GM21528 (cell line): ENCODE results near the gene FAM9C.

Experiments used
- ATAC-seq: cut with Tn5 transposase; IDR thresholded peaks from one replicate; pipeline ENCODE4 v1.9.1; 2021; ENCODE audit warnings: mild to moderate bottlenecking, moderate library complexity; ENCODE audit not compliant: unreplicated experiment, low FRiP score

Gene FAM9C

DNA sequence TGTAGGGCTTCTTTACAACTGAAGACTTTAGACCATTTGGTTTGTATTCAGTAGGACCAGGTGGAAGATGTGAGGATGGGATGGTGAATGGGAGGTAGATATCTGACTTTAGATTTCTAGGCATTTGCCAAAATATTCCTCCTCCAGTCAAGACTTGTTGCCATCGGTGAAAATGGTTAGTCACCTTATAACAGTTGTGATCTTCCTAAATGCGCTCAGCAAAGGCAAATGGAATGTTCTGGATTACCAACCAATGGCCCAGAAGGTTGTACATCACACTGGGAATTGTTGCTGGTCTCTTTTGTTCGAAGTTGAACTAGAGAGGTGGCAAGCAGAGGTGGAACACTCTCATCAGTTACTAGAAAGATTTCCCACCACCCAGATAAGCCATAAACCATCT is 35.6 kb downstream of the FAM9C start:
- no peak for ATAC-seq

DNA sequence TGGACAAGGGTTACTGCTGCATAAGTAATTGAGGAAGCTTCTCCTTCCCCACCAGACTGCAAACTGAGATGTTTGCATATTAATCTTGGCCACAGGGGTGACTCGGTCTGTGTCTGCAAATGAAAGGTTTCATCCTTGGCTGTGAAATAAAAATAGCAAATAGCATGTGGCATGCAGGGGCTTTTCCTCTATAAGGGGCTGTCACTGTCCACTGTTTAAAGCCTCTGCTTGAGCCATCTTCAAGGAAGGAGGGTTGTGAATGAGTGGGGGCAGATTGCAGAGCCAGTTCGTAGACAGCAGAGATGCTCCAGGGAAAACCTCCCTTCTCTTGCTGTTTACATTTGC is 36.3 kb downstream of the FAM9C start:
- ATAC-seq = no peak

DNA sequence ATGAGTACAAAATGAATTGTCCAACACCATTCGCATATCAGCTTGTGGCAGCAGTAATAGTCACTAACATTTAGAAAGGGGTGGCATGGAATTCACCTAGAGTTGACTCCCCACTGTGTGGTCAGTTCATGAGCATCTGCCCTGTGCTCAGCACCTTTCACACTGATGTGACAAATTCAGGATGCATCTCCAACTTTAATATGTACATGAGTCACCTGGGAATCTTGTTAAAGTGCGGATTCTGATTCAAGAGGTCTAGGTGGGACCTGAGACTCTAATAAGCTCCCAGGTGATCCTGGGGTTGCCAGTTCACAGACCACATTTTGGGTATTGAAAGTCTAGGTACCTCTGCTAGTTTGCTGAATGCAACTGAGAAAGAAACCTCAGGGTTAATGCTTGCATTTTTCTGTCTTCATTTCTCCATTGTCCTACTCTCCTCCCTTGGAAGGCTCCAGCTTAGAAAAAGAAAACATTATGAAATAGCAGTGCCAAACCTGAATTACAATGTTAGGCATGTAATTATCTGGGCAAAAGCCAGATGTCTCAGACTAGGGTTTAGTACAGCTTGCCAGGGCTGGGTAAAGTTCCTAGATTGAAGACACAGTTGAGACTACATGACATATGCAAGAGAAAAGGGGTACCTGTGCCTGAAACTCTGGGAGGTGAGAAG is 36.8 kb downstream of the FAM9C start:
- ATAC-seq = no peak

DNA sequence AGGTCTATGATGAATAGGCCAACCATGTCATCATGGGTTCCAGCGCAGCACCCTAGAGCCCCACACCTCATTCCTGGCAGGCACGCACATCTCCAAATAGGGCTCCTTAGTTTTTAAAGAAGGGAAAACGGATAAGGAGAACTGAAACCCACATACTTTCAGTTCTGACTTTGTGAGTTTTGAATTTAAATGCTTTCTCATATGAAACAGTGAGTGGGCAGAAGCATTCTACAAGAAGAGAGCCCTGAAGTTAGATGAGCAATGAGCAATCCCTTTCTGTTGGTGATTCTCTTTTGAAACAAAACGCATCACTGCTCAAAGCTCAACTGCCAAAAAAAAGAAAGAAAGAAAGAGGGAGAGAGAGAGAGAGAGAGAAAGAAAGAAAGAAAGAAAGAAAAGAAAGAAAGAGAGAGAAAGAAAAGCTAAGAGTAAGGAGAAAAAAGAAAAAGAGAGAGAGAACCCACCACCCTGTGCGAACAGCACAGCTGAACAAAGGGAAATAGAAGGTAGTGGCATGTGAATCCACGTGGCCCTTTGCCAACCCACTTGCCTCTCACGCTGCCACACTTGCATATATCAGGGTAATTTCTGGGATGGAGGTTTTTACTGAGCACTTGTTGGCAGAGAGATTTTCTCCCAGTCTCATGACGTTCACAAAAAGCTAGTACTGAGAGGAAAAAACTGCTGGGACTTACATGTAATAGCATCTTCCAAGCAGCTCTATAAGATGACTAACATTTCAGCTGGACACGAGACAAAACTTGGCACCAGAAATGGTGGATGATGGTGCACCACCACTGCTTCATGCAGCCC is 38.6 kb downstream of the FAM9C start:
- peak; percentile 58 for ATAC-seq

DNA sequence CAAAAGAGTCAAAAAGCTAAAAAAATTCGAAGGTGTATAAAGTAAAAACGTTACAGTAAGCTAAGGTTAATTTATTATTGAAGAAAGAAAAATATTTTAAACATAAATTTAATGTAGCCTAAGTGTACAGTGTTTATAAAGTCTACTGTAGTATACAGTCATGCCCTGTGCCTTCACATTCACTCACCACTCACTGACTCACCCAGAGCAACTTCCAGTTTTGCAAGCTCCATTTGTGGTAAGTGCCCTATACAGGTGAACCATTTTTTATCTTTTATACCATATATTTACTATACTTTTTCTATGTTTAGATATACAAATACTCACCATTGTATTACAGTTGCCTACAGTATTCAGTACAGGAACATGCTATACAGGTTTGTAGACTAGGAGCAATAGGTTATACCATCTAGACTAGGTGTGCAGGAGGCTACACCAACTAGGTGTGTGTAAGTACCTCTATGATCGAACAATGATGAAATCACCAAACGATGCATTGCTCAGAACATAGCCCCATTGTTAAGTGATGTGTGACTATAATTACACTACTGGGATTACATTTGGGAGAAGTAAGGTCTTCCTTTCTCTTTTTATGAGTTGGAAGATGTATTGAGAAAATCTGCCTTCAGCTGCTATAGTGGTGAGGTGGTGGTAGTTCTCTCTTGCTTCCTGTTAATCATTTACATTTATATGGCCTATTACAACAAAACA is 42.3 kb downstream of the FAM9C start:
- ATAC-seq = no peak

DNA sequence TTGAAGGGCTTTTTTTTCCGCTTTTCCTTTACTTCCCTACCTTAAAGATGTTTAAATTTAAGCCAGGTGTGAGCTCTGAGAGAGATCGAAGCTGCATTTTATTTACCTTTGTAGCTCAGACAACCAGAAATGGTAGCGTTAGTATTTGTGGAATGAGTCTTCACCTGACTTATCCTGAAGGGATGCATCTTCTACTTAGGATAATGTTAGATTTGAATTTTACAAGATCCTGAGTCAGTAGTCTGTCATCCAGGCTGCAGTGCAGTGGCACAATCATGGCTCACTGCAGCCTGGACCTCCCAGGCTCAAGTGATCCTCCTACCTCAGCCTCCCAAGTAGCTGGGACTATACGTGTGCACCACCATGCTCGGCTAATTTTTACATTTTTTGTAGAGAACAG is 43.3 kb downstream of the FAM9C start:
- ATAC-seq = no peak

DNA sequence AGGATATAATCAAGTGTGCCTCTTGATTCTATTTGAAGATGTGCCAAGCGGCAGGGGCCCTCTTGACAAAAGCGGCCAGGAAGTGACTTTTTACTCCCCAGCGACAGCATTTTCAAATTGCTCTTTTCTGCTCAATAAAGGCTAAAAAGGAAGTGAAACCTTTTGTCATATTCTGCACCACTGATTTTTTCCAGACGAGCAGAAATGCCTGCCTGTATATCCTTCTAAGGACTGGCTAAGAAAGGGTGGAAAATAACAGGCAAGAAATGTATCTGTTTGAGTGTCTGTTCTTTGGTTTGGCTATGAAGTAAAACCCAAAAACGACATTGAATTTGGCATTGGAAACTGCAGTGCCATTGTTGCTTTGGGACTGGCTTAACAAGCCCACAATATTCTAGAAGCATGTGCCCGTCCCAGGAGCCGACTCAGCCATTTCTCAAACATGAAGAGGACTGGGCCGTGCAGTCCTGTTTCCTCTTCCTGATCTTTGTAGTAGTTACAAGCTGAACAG is 44.1 kb downstream of the FAM9C start:
- ATAC-seq = peak; percentile 39

DNA sequence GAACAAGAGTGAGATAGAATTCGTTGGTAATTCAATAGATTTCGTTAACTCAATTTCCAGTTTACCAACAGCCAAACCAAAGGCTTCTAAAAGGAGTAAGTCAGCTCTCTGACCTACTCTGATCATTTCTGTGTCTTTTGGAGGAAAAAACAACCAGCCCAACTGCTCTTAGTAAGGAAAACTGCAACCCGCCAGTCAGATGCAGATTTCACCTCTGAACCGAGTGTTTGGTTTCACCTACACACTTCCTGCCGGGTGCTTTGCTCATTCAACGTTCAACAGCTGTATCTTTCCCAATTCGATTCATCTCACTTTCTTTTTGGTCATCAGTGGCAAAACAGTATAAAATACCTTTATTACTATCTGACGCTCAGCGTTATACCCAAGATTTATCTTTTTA is 45.0 kb downstream of the FAM9C start:
- no peak for ATAC-seq

DNA sequence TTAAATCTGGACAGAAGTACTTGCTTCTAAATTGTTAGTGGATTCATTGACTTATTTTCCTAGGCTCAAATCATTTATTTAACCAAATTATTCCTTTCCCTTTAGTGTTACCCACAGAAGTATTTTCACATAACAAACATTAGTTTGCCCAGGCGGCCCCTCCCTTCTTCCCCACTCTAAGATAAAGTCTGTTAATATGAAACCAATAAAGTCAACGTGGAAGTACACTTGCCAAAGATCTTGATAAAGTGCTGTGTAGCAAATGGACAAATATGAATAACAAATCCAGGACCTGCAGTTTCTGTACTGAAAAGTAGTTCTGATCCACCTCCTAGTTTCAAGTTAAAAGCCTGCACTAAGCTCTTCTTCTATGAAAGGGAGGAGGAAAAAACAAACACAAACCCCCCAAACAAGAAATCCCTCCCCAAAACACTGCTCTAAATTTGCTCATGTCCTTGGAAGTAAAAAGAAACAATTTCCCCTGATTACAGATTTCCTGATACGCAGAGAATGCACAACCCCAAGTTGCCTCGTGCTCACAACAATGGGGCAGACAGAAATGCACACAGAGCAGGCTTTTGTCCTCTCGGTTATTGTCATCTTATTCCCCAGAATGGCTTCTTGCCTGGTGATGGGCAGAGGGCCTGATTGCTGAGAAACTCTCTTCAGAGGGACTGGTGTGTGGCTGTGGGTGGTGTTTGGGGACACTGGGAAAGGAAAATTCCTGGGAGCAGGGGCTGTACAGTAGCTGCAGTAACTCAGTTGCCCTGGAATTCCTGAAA is 46.3 kb downstream of the FAM9C start:
- ATAC-seq = no peak

DNA sequence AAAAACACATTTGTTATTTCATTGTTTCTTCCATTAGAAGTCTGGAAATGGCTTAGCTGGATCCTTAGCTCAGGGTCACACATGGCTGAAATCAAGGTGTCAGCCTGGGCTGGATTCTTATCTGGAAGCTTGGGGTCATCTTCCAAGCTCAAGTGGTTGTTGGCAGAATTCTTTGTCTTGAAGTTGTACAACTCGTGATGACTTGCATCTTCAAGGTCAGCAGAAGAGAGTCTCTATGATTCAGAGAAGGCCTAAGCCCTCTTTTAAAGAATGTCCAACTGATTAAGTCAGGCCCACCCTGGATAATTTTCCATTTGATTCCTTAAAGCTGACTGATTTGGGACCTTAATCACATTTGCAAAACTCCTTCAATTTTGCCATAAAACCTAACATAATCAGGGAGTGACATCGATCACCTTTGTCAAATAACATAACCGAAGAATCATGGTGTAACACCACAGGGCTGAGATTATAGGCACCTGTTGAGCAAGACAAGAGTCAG is 47.4 kb downstream of the FAM9C start:
- ATAC-seq = no peak

DNA sequence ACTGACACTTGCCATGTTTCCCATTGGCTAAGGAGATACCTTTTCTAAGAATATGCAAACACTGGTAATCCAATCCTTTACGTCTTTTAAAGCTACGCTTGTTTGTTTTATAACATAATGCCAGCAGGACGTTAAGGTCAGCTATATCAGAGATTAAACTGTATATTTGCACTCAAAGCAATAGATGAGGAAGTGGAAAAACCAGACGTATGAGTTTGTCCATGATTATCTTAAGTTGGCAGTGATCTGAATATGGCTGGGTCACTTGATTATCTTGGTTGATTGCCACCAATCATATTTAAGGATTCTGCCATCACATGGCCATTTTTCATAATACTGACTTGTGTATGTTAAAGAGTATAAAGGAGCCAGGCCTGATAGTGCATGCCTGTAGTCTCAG is 50.1 kb downstream of the FAM9C start:
- no peak for ATAC-seq

DNA sequence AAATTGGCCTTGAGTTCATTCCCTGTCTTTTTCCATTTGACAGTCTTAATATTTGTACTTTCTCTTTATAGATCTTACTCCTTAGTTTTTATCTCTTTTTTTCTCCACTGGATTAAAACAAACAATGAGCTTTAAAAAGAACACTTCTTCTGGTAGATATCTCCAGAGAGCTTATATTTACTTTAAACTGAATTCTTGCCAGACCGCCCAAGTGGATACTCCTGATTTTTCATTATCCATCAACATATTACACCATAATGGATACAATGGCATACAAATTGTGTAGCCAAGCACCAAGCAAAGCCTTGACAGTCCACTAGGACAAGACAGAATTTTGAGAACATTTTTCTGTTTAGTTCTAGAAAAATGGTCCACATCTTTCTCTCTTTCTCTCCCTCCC is 50.6 kb downstream of the FAM9C start:
- no peak for ATAC-seq

DNA sequence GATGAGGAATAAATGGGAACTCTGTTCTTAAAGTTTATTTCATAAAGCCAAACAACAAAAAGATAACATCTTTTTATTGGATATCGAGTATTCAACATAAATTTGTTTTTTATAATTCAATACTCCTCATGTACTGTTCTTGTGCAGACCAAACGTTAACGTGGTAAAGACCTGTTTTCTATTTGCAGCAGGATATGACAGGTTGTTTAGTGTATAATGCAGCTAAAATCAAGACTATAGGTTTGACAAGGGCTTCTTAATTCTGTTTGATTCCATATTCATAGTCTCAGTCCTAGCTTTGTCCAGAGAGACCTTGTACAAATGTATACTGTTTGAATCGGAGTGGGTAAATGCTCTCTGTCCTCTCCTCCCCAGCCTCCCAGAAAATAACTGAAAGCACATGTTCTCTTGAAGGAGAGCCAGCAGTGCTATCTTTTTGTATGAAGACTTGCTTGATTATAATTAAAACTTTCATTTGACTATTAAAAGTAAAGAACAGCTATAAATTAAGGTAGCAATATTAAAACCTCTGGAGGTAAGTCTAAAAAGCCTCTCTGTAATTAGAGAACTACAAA is 51.8 kb downstream of the FAM9C start:
- no peak for ATAC-seq

DNA sequence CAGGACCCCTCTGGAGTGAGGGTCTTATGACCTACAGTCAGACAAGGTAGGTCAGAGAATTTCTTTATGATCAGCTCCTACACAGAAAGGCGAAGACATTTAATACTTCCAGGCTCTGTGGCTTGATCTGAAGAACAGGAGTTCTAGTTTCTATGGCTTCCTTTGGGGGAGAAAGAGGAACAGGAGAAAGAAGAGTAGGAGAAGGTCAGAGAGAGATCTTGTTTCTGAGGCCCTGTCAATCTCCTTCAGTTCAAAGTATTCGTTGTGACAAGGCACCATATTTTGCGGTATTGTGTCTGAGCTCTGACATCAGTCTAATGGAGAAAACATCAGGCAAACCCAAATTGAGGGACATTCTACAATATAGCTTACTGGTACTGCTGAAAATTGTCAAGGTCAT is 52.8 kb downstream of the FAM9C start:
- no peak for ATAC-seq

DNA sequence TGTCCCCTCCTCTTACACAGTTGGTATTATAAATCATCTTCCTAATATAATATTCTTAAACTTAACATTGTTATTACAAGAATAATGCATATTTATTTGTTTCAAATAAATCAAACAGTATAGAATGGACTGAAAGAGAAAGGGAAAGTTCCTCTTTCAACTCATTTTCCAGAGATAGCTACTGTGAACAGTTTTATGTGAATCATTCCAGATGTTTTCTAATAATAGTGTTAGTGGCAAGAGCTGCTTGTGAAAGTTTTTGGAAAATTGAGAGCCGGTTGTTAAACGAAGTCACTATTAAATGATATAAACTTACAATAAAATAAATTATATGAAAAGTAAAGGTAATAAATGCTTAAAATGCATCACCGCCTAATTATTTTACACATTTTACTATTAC is 55.0 kb downstream of the FAM9C start:
- no peak for ATAC-seq

DNA sequence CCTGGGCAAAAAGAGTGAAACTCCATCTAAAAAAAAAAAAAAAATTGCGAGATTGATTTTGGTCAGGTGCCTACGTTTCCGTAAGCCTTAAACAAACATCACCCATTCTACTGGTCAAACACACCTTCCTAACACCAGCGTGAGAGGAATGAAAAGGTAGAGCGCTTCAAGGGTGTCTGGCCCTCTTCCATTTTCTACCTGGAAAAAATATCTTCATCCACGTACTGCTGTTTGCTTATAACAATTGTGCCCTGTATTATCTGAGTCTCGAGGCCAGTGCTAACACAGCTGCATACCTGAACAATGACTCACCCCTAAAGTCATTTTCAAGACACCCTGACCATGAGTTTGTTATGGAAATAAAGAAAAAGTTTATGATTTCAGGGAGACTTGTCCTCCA is 55.6 kb downstream of the FAM9C start:
- no peak for ATAC-seq

DNA sequence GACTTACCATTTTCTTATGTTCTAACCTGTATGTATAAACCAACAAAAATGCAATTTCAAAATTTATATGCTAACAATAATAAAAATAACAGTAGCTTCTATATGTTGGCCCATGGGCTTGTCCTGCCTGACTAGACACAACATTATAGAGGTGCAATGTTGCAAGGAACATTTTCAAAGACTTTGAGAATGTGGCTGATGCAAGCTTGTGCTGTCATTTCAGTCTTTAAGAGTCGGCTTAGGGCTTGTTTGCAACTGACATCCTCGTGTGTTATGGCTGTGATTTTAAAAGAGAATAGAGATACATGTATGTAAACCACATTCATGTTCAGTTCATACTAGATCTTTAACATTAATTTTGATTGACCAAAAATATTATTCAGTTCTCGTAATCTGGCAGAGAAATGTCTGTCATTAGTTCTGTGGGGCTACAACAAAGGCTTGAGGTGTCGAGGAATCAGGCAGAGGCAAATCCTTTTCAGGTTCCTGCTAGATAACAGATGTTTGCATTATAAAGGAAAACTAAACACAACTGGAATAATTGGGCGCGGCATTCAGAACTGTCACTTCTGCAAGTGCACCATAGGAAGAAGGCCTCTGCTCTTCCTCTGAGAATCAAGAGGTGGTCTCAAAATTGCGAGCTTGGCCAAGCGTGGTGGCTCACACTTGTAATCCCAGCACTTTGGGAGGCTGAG is 56.4 kb downstream of the FAM9C start:
- no peak for ATAC-seq

DNA sequence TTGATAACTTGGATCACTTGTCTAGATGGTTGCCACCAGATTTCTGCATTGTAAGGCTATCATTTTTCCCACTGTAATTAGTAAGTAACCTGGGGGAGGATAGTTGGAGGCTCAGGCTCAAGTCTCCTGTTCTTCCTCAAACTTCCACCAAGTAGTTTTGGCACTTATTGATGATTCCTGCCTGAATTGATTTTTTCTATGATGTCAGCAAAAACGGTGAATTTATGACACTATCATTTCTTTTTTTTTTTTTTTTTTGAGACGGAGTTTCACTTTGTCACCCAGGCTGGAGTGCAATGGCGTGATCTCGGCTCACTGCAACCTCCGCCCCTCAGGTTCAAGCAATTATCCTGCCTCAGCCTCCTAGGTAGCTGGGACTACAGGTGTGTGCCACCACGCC is 57.1 kb downstream of the FAM9C start:
- ATAC-seq = no peak

DNA sequence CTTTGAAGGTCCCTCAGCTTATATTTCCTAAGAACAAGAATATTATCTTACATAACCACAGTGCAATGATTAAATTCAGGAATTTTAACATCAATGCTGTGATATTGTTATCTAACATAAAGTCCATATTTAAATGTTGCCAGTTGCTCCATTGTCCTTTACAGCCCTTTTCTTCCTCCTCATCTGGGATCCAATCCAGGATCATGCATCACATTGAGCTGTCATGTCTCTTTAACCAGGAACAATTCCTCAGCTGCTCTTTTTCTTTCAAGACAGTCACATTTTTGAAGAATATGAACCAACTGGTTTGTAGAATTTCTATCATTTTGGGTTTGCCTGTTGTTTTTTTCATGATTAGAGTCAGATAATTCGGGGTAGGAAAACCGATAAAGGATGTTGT is 57.5 kb downstream of the FAM9C start:
- ATAC-seq = no peak
